ENCODE results near the gene ERICH2.

DNA sequence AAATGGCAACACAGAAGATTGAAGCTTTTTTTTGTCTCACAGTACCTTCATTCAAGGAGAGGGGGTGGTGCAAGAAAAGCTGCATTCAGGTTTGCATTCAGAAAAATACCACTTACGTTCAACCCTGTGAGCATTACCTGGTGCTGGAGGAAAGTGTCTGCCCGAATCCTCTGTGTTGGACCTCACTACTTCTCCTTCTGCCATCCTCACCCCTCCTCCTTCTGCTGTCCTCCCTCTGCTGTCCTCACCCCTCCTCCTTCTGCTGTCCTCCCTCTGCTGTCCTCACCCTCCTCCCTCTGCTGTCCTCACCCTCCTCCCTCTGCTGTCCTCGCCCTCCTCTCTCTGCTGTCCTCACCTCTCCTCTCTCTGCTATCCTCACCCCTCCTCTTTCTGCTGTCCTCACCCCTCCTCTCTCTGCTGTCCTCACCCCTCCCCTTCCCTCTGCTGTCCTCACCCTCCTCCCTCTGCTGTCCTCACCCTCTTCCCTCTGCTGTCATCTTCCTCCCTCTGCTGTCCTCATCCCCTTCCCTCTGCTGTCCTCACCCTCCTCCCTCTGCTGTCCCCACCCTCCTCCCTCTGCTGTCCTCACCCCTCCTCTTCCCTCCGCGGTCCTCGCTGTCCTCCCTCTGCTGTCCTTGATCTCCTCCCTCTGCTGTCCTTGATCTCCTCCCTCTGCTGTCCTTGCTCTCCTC, 57.8 kb downstream of the ERICH2 start:
- TF ChIP-seq, protein P1, sequence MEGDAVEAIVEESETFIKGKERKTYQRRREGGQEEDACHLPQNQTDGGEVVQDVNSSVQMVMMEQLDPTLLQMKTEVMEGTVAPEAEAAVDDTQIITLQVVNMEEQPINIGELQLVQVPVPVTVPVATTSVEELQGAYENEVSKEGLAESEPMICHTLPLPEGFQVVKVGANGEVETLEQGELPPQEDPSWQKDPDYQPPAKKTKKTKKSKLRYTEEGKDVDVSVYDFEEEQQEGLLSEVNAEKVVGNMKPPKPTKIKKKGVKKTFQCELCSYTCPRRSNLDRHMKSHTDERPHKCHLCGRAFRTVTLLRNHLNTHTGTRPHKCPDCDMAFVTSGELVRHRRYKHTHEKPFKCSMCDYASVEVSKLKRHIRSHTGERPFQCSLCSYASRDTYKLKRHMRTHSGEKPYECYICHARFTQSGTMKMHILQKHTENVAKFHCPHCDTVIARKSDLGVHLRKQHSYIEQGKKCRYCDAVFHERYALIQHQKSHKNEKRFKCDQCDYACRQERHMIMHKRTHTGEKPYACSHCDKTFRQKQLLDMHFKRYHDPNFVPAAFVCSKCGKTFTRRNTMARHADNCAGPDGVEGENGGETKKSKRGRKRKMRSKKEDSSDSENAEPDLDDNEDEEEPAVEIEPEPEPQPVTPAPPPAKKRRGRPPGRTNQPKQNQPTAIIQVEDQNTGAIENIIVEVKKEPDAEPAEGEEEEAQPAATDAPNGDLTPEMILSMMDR (conservative IDR thresholded peaks at IDR 0.05 in 1 of 2, IDR thresholded peaks at IDR 0.05 in 1 of 2; ENCODE audit: extremely low read depth in 1 of 2, insufficient read depth in 1 of 2, low read depth in 1 of 2, low read length in 2 of 2), result no peak
- no peak for TF ChIP-seq EZH2 (IDR thresholded peaks at IDR 0.05; ENCODE audit: borderline replicate concordance, low read length)
